HG03025 (cell line): ENCODE results near the gene DNA2.
"Not testable (repeated sequence)": the region's sequence is repeated elsewhere in the genome, so short reads cannot be mapped to it uniquely, and the experiment has no call there.

ENCODE experiments used
- ATAC-seq: cut with Tn5 transposase; IDR thresholded peaks from one replicate; pipeline ENCODE4 v1.9.1; 2021; ENCODE audit warnings: mild to moderate bottlenecking, moderate library complexity; ENCODE audit not compliant: unreplicated experiment, low FRiP score

The DNA2 gene

GRCh38 chr10:68471586-68472408 is at the start of gene DNA2:
TSS of gene DNA2 (minus strand) at chr10:68471973. CDS start at chr10:68471864, 109 bp downstream.
- ATAC-seq, result peak; percentile 78

- ATAC-seq, result not testable (repeated sequence)
Measured at GRCh38 chr10:68518609-68519008, 46.8 kb upstream of the DNA2 start.

GRCh38 chr10:68517188-68517587 is 45.4 kb upstream of the DNA2 start:
- no peak for ATAC-seq

- no peak for ATAC-seq
Measured at GRCh38 chr10:68516766-68517165, 45.0 kb upstream of the DNA2 start.

GRCh38 chr10:68516216-68516615 is 44.4 kb upstream of the DNA2 start:
- ATAC-seq, result not testable (repeated sequence)

GRCh38 chr10:68508090-68508489 is 36.3 kb upstream of the DNA2 start:
- ATAC-seq, result no peak

- ATAC-seq, result no peak
Measured at GRCh38 chr10:68506411-68506810, 34.6 kb upstream of the DNA2 start.

GRCh38 chr10:68502846-68503245 is 31.1 kb upstream of the DNA2 start:
- ATAC-seq, result no peak

GRCh38 chr10:68501691-68502090 is 29.9 kb upstream of the DNA2 start:
- ATAC-seq, result no peak

- ATAC-seq, result no peak
Measured at GRCh38 chr10:68499544-68499943, 27.8 kb upstream of the DNA2 start.

GRCh38 chr10:68496072-68496471 is 24.3 kb upstream of the DNA2 start:
- no peak for ATAC-seq

GRCh38 chr10:68492118-68492517 is 20.3 kb upstream of the DNA2 start:
- ATAC-seq, result no peak

GRCh38 chr10:68489919-68490318 is 18.1 kb upstream of the DNA2 start:
- ATAC-seq, result no peak

- ATAC-seq, result no peak
Measured at GRCh38 chr10:68474021-68474420, 2.2 kb upstream of the DNA2 start.

- no peak for ATAC-seq
Measured at GRCh38 chr10:68471063-68471585, 649 bp downstream of the DNA2 start.

- no peak for ATAC-seq
Measured at GRCh38 chr10:68470300-68470699, 1.5 kb downstream of the DNA2 start.

- no peak for ATAC-seq
Measured at GRCh38 chr10:68469838-68470237, 1.9 kb downstream of the DNA2 start.

- not testable (repeated sequence) for ATAC-seq
Measured at GRCh38 chr10:68464729-68465128, 7.0 kb downstream of the DNA2 start.

- no peak for ATAC-seq
Measured at GRCh38 chr10:68463365-68464093, 8.2 kb downstream of the DNA2 start.

- ATAC-seq, result no peak
Measured at GRCh38 chr10:68462536-68462935, 9.2 kb downstream of the DNA2 start.

GRCh38 chr10:68461032-68461431 is 10.7 kb downstream of the DNA2 start:
- no peak for ATAC-seq
